ENCODE measurements around the gene UCN. TPM values are rescaled to one million over a fixed set of nuclear protein-coding genes. Genes with fewer than 3 reads are reported as not detected.

The UCN gene
- total and polyA plus RNA-seq, 2 donors (not counting 1 experiment from before 2014, with no cell fraction given) = 3.6 to 4.5 TPM

- H3K27me3 ChIP-seq (replicated peaks in 1 of 4; ENCODE audit: control extremely low read depth in 1 of 4, control insufficient read depth in 3 of 4, insufficient read depth in 4 of 4, low read length in 3 of 4) = no peaks in the 10 kb centered on the region
- POLR2A ChIA-PET = interaction anchor here (0.6 to 2.9 kb wide), 4 partner anchors 15 to 144 kb away, joined by 4 to 34 read pairs (median 7); partner anchors contain the start of genes ATRAID, EIF2B4, MPV17 and SLC5A6
- Mint-ChIP-seq H3K4me3 (peak overlapping the region; percentile 97), H3K4me1 (peaks cover 50% of the 10 kb centered on the region), H3K27ac (peak overlapping the region; percentile 99), H3K9me3 (ENCODE audit: insufficient read depth) (no peaks in the 10 kb centered on the region), H3K27me3 (no peaks in the 10 kb centered on the region)
- WGBS (ENCODE audit: insufficient coverage) = 0% methylated on average over 12 of the region's 12 CpGs
- peak overlapping the region; percentile 95 for H3K4me2 ChIP-seq (replicated peaks; ENCODE audit: low read depth, low read length, poor library complexity, severe bottlenecking)
- intact Hi-C loops (cut with micrococcal nuclease) = loop anchor here (1.0 to 5.0 kb wide), 8 partner anchors 14 to 1396 kb away; partner anchors contain the start of genes CAD, EIF2B4, MPV17 and NRBP1
- peak overlapping the region; percentile 64 to 90 (median 82) for H3K4me3 ChIP-seq (ENCODE audit: control extremely low read depth in 1 of 5, extremely low read depth in 1 of 5, insufficient read depth in 1 of 5, low read depth in 2 of 5, low read length in 4 of 5)
- peaks cover 18 to 25% of the 10 kb centered on the region in 2 donors for H3K4me1 ChIP-seq (ENCODE audit: control insufficient read depth in 2 of 2, insufficient read depth in 2 of 2, low read length in 2 of 2)
- H3K9me3 ChIP-seq (ENCODE audit: control extremely low read depth in 1 of 3, control insufficient read depth in 2 of 3, insufficient read depth in 1 of 3, low read length in 2 of 3) = no peaks in the 10 kb centered on the region
- H4K20me1 ChIP-seq (ENCODE audit: control insufficient read depth, insufficient read depth, low read length, poor library complexity, severe bottlenecking) = peaks cover 22% of the 10 kb centered on the region
- CTCF ChIA-PET = interaction anchor here (1.0 to 2.0 kb wide), 3 partner anchors 13 to 53 kb away, joined by 4 to 14 read pairs (median 8); partner anchors contain the start of genes EIF2B4, PPM1G and SNX17
- peaks cover 65% of the 10 kb centered on the region for H3K79me2 ChIP-seq (ENCODE audit: control insufficient read depth, insufficient read depth, low read length)
- peak overlapping the region; percentile 98 for H2AFZ ChIP-seq (ENCODE audit: insufficient read depth, low read depth, low read length, poor library complexity, severe bottlenecking)
- TF ChIP-seq EZH2 (IDR thresholded peaks at IDR 0.05; ENCODE audit: borderline replicate concordance, insufficient read depth, low read depth, low read length, poor library complexity, severe bottlenecking) = no peak
- no peak for TF ChIP-seq CTCF (IDR thresholded peaks at IDR 0.05)
- ATAC-seq (ENCODE audit: low read depth) = no peak
- H3K36me3 ChIP-seq (replicated peaks in 1 of 2; ENCODE audit: control extremely low read depth in 1 of 2, control insufficient read depth in 1 of 2, extremely low read depth in 1 of 2, insufficient read depth in 2 of 2, low read length in 1 of 2) = no peaks in the 10 kb centered on the region
- H3K9ac ChIP-seq (ENCODE audit: low read length) = peak overlapping the region; percentile 78
- H3K27ac ChIP-seq (ENCODE audit: low read length in 2 of 2) = peak overlapping the region; percentile 86 to 88
- DNase-seq = no peak
Observed at GRCh38 chr2:27356056-27356381, 47.8 kb upstream of the UCN start.

- Mint-ChIP-seq H3K4me1 (peaks cover 56% of the 10 kb centered on the region), H3K9me3 (ENCODE audit: insufficient read depth) (no peaks in the 10 kb centered on the region), H3K4me3 (no peak overlapping the region), H3K27ac (no peak overlapping the region), H3K27me3 (no peaks in the 10 kb centered on the region)
- Histone ChIP-seq H4K20me1 (ENCODE audit: control insufficient read depth, insufficient read depth, low read length, poor library complexity, severe bottlenecking) (peaks cover 32% of the 10 kb centered on the region), H3K36me3 (replicated peaks in 1 of 2; ENCODE audit: control extremely low read depth in 1 of 2, control insufficient read depth in 1 of 2, extremely low read depth in 1 of 2, insufficient read depth in 2 of 2, low read length in 1 of 2) (peaks cover 0 to 4% of the 10 kb centered on the region in 2 experiments), H2AFZ (ENCODE audit: insufficient read depth, low read depth, low read length, poor library complexity, severe bottlenecking) (no peak overlapping the region), H3K4me3 (ENCODE audit: control extremely low read depth in 1 of 5, extremely low read depth in 1 of 5, insufficient read depth in 1 of 5, low read depth in 2 of 5, low read length in 4 of 5) (no peak overlapping the region), H3K79me2 (ENCODE audit: control insufficient read depth, insufficient read depth, low read length) (peaks cover 80% of the 10 kb centered on the region), H3K4me2 (replicated peaks; ENCODE audit: low read depth, low read length, poor library complexity, severe bottlenecking) (no peak overlapping the region), H3K9me3 (ENCODE audit: control extremely low read depth in 1 of 3, control insufficient read depth in 2 of 3, insufficient read depth in 1 of 3, low read length in 2 of 3) (no peaks in the 10 kb centered on the region), H3K9ac (ENCODE audit: low read length) (no peak overlapping the region), H3K4me1 (ENCODE audit: control insufficient read depth in 2 of 2, insufficient read depth in 2 of 2, low read length in 2 of 2) (peaks cover 18 to 25% of the 10 kb centered on the region in 2 donors), H3K27ac (ENCODE audit: low read length in 2 of 2) (no peak overlapping the region), H3K27me3 (replicated peaks in 1 of 4; ENCODE audit: control extremely low read depth in 1 of 4, control insufficient read depth in 3 of 4, insufficient read depth in 4 of 4, low read length in 3 of 4) (no peaks in the 10 kb centered on the region)
- ATAC-seq (ENCODE audit: low read depth) (no peak), DNase-seq (no peak)
- intact Hi-C loops (cut with micrococcal nuclease) = no loop called here
- no peak for TF ChIP-seq EZH2 (IDR thresholded peaks at IDR 0.05; ENCODE audit: borderline replicate concordance, insufficient read depth, low read depth, low read length, poor library complexity, severe bottlenecking)
- TF ChIP-seq CTCF (IDR thresholded peaks at IDR 0.05) = no peak
- WGBS (ENCODE audit: insufficient coverage) = 93% methylated on average over 4 of the region's 7 CpGs
- CTCF ChIA-PET = interaction anchor here (1.5 kb wide), 1 partner anchor 15 kb away, joined by 5 read pairs; the partner anchor contains the start of gene EIF2B4
- POLR2A ChIA-PET = no interaction called here
Observed at GRCh38 chr2:27354597-27354927, 46.3 kb upstream of the UCN start.
